OCI-LY3 (cell line): ENCODE results near the gene ADARB1.

Experiments
- CTCF ChIP-seq: fragments of 200-600, 300-600 bp; sonication (generic); IDR thresholded peaks from 2 replicates; pipeline ENCODE4 v1.5.1; 2014; ENCODE audit warnings: antibody characterized with exemption, low read length, low read depth
- EZH2phosphoT487 ChIP-seq: fragments of 200-600 bp; shearing (Covaris generic); IDR thresholded peaks from 2 replicates; pipeline ENCODE4 v1.6.1; 2018; ENCODE audit warnings: antibody characterized with exemption, mixed run types, low read depth

GRCh38 chr21:45215213-45215612, 140.8 kb downstream of the ADARB1 start:
- TF ChIP-seq EZH2phosphoT487: no peak
- TF ChIP-seq CTCF: no peak
